Activated CD4-positive, alpha-beta T cell treated with anti-CD3 and anti-CD28 coated beads for 4 hours (primary cell): ENCODE data around the gene ABR.

Experiments
- DNase-seq, 2 donors: peaks; one replicate each; pipeline ENCODE4 v3.0.0-alpha.2; 2020

The ABR gene

GRCh38 chr17:1179818-1180742, at the start of gene ABR:
TSS of gene ABR (minus strand) at chr17:1179981. CDS start at chr17:1179727, 254 bp downstream.
- peak; percentile 54 to 66 for DNase-seq

GRCh38 chr17:1229349-1229899, 49.6 kb upstream of the ABR start:
- peak; percentile 35 to 40 for DNase-seq

DNA sequence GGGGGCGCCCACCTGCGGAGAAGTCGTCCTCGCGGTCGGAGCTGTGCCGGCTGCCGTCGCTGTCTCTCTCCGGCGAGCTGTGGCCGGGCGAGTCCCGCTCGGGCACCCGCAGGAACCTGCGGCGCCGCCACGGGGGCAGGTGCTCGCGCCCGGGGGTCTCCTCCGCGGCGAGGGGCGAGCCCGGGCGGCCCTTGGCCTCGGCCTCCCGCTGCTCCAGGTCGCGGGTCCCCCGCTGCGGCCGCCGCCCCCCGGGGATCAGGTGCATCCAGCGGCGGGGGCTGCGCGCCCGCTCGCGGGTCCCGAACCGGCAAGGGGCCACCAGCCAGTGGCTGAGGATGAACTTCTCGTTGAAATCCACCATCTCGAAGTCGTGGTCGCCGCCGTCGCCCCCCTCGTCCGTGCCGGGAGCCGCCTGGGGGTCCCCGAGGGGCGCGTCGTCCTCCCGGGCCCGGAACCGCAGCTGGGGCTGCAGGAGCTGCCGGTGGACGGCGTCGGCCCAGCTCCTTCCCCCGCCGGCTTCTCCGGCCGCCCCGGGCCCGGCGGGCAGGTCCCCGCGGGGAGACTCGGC, 49.1 kb upstream of the ABR start:
- DNase-seq = no peak

GRCh38 chr17:1227917-1228780, 48.4 kb upstream of the ABR start:
- DNase-seq = peak in 1 of 2 donors; percentile 5

- no peak for DNase-seq
Observed at GRCh38 chr17:1227365-1227764, 47.6 kb upstream of the ABR start.

DNA sequence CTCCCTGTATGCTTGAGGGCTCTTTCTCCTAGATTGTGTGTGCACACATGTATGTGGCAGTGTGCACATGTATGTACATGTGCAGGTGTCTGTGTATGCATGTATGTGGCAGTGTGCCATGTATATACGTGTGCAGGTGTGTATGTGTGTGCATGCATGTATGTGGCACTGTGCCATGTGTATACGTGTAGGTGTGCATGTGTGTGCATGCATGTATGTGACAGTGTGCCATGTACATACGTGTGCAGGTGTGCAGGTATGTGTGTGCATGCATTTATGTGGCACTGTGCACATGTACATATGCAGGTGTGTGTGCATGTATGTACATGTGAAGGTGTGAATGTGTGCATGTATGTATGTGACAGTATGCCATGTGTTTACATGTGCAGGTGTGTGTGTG, 46.5 kb upstream of the ABR start:
- no peak for DNase-seq

DNA sequence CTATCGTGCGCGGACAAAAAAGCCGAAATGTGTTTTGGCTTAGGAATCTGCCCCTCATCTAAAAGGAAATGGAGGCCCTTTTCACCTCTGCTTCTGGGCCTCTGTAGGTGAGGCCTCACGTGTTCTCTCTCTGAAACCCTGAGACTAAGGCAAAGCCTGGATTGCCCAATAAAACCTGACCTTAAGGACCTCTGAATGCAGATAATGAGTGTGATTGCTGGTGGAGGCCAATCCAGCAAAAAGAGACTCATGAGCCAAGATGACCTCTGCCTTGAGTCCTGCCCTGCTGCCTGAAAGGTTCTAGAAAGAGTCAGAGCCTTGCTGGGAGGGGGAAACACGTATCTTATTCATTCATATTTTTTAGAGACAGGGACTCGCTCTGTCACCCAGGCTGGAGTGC, 44.5 kb upstream of the ABR start:
- DNase-seq = no peak

- no peak for DNase-seq
Observed at GRCh38 chr17:1223662-1224061, 43.9 kb upstream of the ABR start.

DNA sequence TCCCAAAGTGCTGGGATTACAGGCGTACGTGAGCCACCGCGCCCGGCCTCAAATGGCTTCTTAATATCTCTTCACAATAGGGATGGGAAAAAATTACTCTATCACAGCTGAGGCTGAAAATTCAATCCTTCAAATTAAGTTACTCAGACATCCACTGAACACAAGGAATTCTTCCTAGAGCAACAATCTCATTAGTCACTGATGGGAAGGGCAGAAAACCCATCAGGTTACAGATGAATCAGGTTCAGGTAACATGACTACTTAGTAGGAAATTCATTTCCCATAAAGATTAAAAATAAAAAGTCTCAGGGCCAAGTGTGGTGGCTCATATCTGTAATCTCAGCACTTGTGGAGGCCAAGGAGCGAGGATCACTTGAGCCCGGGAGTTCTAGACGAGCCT, 42.5 kb upstream of the ABR start:
- DNase-seq = no peak

DNA sequence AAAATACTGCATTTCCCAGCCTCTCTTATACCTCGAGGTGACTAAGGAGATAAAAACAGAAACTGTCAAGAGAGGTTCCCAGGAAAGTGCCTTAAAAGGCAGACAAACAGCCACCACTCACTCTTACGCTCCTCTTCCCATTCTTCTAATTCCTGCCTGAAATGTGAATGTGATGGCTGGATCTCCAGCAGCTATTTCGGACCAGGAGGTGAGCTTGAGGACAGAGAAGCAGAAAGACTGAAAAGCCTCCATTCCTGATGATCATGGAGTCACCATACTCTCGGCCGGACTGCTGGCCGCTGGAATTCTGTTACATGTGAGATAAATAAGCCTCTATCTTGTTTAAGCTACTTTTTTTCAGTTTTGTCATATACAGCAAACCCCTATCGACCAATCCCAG, 41.4 kb upstream of the ABR start:
- DNase-seq = no peak

- no peak for DNase-seq
Observed at GRCh38 chr17:1220346-1220745, 40.6 kb upstream of the ABR start.

GRCh38 chr17:1217089-1217385, 37.3 kb upstream of the ABR start:
- DNase-seq = no peak

GRCh38 chr17:1216217-1217088, 36.7 kb upstream of the ABR start:
- DNase-seq = no peak

GRCh38 chr17:1212946-1213345, 33.2 kb upstream of the ABR start:
- no peak for DNase-seq

DNA sequence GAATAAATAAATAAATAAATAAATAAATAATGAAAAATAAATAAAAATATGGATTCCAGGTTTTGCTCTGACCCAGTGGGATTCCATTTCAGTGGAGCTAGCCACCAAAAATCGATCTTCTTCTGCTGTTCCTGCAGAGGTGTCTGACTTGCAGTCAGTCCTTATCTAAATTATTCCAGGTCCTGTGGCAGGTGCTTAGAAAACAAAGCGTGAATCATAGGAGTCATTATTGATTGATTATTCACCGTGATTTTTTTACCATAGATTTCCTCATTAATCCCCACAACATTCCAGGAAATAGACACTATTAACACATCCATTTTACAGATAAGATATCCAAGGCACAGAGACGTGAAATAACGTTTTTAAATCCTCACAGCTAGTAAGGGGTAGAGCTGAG, 31.5 kb upstream of the ABR start:
- no peak for DNase-seq

- DNase-seq = no peak
Observed at GRCh38 chr17:1208966-1209365, 29.2 kb upstream of the ABR start.

DNA sequence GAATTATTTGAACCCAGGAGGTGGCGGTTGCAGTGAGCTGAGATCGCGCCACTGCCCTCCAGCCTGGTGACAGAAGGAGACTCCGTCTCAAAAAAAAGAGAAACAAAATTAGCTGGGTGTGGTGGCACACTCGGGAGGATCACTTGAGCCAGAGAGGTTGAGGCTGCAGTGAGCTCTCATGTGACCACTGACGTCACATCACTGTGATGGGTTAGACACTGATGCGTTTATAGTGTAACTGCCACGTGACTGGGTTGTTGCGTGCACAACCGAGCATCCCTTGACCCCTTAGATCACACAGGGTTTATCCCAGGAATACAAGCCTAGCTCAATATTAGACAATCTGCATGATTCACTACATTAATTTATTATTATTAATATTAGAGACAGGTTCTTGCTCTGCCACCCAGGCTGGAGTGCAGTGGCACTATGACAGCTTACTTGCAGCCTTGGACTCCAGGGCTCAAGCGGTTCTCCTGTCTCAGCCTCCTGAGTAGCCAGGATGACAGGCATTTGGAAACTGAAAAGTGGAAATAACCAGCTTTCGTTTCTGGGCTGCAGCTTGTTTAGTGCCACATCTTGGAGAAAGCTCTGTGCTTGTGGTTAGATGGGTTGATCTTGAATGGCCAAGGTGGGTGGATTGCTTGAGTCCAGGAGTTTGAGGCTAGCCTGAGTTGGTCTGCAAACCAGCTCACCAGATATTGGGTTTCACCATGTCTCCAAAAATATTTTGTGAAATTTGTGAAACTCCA, 26.4 kb upstream of the ABR start:
- no peak for DNase-seq

GRCh38 chr17:1203967-1204291, 24.1 kb upstream of the ABR start:
- no peak for DNase-seq

DNA sequence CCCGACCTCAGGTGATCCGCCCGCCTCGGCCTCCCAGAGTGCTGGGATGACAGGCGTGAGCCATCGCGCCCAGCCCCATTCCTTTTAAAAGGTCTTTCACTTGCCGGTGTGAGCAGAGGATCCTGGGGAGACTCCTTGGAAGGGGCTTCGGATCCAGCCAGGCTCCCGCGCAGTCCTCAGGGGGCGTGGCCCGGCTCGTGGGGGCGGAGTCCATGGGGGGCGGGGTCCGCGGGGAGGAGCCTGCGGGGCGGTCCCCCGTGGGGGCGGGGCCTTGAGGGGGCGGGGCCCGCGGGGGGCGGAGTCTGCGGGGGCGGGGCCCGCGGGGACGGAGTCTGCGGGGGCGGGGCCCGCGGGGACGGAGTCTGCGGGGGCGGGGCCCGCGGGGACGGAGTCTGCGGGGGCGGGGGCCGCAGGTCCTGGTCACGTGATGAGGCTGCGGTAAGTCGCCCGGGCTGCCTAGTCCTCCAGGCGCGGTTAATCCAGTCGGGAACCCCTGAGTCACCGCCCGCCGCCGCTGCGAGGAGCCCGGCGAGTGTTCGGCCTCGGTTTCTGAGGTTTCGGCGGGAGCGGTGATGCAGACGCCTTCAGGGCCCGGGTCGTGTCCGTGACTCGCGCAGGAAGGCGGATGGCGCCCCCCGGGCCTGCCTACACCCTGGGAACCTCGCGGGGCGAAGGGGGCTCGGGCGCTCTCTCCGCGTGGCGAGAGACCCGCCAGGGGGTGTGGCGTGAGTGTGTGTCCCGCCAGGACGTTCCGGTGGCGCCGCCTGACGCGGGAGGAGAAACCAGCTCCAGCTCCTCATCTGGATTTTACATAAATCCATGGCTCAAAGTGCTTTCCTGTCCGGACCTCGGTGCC, 23.6 kb upstream of the ABR start:
- DNase-seq = peak in 1 of 2 donors; percentile 57

DNA sequence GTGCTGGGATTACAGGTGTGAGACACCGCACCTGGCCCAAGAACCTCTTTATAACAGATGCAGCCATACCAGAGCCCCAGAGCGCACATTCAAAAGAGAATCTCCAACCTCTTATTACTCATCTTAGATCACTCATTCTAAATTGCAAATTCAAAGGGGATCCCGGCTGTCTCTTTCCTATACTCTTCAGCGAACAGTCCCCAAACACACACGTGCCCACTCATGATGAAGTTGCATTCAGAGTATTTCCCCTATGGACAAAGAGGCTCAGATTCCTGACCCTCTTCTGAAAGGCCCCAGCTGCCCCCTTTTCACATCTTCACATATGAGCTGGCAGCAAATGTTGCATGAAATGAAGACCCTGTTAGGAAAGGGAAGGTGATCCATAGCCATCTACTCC, 22.5 kb upstream of the ABR start:
- no peak for DNase-seq
